Body of pancreas (tissue), 4 donors: Measurements from ENCODE around the gene EDDM13. TPM values are rescaled to one million over a fixed set of nuclear protein-coding genes. Genes with fewer than 3 reads are reported as not detected.

Source experiments
- ATAC-seq: fragments of 150-250 bp; one replicate; pipeline ENCODE4 v1.9.1; 2016
- DNase-seq, 4 donors: peaks; one replicate each; pipeline ENCODE4 v3.0.0-alpha.2; 2019
- H3K27ac ChIP-seq, 4 donors: fragments of 200-600 bp; sonication (generic); 1 replicate in 3 of 4; 2 replicates in 1 of 4; pipeline versions ENCODE4 v1.5.1 to v1.6.1; 2016 to 2019; ENCODE audit warnings: mild to moderate bottlenecking in 1 of 4, mixed read lengths in 1 of 4, moderate library complexity in 1 of 4
- H3K27me3 ChIP-seq, 2 donors: fragments of 200-600 bp; sonication (generic); one replicate each; pipeline ENCODE4 v1.6.0; 2016; ENCODE audit warnings: mild to moderate bottlenecking in 1 of 2
- H3K36me3 ChIP-seq, 2 donors: fragments of 200-600 bp; sonication (generic); replicated peaks in 1 of 2; 2 replicates each; pipeline ENCODE4 v1.5.1; 2016; ENCODE audit warnings: low read depth in 2 of 2; ENCODE audit not compliant: insufficient read depth in 1 of 2
- H3K4me1 ChIP-seq: fragments of 200-600 bp; sonication (generic); one replicate; pipeline ENCODE4 v1.6.0; 2016
- H3K4me3 ChIP-seq, 2 donors: fragments of 200-600 bp; sonication (generic); 1 replicate in 1 of 2; 2 replicates in 1 of 2; pipeline ENCODE4 v1.5.1; 2016 to 2019
- H3K9me3 ChIP-seq, 3 donors: fragments of 200-600 bp; sonication (generic); 1 replicate in 2 of 3; 2 replicates in 1 of 3; pipeline ENCODE4 v1.5.1; 2016
- POLR2A ChIP-seq, 3 donors: fragments of 450-650 bp; IDR thresholded peaks; one replicate each; pipeline ENCODE4 v1.6.1; 2016; ENCODE audit warnings: antibody characterized with exemption in 3 of 3, mild to moderate bottlenecking in 2 of 3
- WGBS, 2 donors: methylation state at CpG; one replicate each; pipeline ENCODE4 v1.1.5; 2017; 5-methylcytosine and 5-hydroxymethylcytosine counted together
- intact Hi-C: fragments of 100-400 bp; cut with DNase I; formaldehyde crosslinking; loops from one replicate; pipeline ENCODE4 v1.15.1; 2023
- small RNA-seq: library from RNA; depleted of rRNA; stranded (forward); fragments of <200 nt; gene quantifications from one replicate; pipeline ENCODE3, GENCODE V24; 2016
- total RNA-seq, 2 donors: library from RNA; depleted of rRNA; stranded (reverse); fragments of >200 nt; gene quantifications; one replicate each; pipeline ENCODE4 v1.1.0, GENCODE V29; 2016
- TF ChIP-seq, protein P1 (sequence below), 7 experiments: fragments of 450-650 bp in 4 of 7; fragments of 200-600 bp in 3 of 7; sonication (generic) in 3 of 7; IDR thresholded peaks; one replicate each; pipeline ENCODE4 v1.5.1; 2016 to 2019; ENCODE audit warnings: antibody characterized with exemption in 7 of 7

The EDDM13 gene
- total RNA-seq, 2 donors from 2014 or later = not detected

DNA sequence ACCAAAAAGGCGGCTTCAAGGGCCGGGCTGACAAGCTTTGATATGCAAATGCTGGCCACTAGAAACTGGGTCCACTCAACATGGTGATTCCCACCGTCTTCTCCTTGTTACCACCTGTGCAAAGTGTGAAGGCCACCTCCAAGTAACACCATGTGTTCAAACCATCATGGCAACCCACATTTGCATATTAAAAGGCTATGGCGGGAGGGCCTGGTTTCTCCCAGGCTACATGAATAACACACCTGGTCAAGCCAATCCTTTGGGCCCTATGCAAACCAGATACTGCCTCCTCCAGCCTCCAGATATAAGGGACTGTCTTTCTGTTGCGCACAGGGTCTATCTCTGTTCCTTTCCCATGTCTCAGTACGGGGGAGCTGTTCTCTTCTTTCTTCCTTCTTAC, 78.7 kb downstream of the EDDM13 start:
- Histone ChIP-seq H3K9me3 (no peaks in the 10 kb centered on the region), H3K27me3 (no peaks in the 10 kb centered on the region), H3K36me3 (no peaks in the 10 kb centered on the region), H3K4me3 (no peak overlapping the region), H3K4me1 (no peaks in the 10 kb centered on the region), H3K27ac (no peak overlapping the region)
- intact Hi-C loops = loop anchor here (10.0 kb wide), 1 partner anchor 286 kb away; no protein-coding TSS in a partner anchor
- DNase-seq (no peak), ATAC-seq (no peak)
- 72 to 73% methylated on average over 6 of the region's 6 CpGs for WGBS, 2 donors
- TF ChIP-seq, protein P1, sequence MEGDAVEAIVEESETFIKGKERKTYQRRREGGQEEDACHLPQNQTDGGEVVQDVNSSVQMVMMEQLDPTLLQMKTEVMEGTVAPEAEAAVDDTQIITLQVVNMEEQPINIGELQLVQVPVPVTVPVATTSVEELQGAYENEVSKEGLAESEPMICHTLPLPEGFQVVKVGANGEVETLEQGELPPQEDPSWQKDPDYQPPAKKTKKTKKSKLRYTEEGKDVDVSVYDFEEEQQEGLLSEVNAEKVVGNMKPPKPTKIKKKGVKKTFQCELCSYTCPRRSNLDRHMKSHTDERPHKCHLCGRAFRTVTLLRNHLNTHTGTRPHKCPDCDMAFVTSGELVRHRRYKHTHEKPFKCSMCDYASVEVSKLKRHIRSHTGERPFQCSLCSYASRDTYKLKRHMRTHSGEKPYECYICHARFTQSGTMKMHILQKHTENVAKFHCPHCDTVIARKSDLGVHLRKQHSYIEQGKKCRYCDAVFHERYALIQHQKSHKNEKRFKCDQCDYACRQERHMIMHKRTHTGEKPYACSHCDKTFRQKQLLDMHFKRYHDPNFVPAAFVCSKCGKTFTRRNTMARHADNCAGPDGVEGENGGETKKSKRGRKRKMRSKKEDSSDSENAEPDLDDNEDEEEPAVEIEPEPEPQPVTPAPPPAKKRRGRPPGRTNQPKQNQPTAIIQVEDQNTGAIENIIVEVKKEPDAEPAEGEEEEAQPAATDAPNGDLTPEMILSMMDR (IDR thresholded peaks at IDR 0.05) = no peak

DNA sequence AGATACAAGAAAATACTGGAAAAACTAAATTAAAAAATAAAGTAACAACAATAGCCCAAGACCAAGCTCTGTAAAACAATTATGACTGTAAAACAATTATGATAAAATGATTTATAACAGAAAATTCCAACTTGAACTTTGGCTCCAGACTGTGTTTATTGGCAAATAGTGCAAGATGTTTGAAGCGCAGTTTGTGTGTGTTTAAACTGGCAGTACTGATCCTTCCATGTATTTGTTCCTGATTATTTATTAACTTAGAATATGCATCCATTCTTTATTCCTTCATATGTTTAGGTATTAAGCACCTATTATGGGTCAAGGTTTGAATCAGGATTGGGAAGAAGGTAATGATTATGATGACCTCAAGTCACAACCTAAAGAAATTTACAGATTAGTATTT, 83.0 kb downstream of the EDDM13 start:
- 20 to 31% methylated on average over 1 of the region's 1 CpG for WGBS, 2 donors
- Histone ChIP-seq H3K27ac (no peak overlapping the region), H3K36me3 (no peaks in the 10 kb centered on the region), H3K27me3 (no peaks in the 10 kb centered on the region), H3K9me3 (no peaks in the 10 kb centered on the region), H3K4me3 (no peak overlapping the region), H3K4me1 (no peaks in the 10 kb centered on the region)
- no peak for DNase-seq
- no peak for TF ChIP-seq POLR2A (IDR thresholded peaks at IDR 0.05)
- TF ChIP-seq, protein P1 (IDR thresholded peaks at IDR 0.05) = no peak
- intact Hi-C loops = loop anchor here (10.0 kb wide), 1 partner anchor 291 kb away; no protein-coding TSS in a partner anchor
- ATAC-seq = no peak

DNA sequence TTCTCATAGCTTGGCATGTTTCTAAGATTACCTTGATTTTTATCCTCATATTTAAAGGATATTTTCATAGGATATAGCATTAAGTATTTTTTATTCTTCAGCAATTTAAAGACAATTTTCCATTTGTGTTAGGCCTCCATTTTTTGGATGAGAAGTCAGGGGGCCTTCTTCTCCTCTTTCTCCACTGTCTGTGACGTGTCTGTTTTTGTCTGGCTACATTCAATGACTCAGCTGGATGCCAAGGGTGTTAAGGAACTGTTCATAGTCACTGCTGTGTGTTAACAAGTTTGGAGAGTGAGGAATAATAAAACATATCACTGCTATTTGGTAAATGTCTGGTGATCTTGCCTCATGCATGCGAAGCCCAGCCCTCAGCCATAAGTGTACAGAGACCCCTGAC, 84.4 kb downstream of the EDDM13 start:
- no peaks in the 10 kb centered on the region for H3K36me3 ChIP-seq
- H3K27me3 ChIP-seq = no peaks in the 10 kb centered on the region
- intact Hi-C loops = loop anchor here (10.0 kb wide), 1 partner anchor 292 kb away; no protein-coding TSS in a partner anchor
- ATAC-seq = no peak
- DNase-seq = no peak
- H3K4me3 ChIP-seq = no peak overlapping the region
- no peaks in the 10 kb centered on the region for H3K4me1 ChIP-seq
- H3K27ac ChIP-seq = no peak overlapping the region
- WGBS, 2 donors = 56 to 91% methylated on average over 2 of the region's 2 CpGs
- TF ChIP-seq, protein P1 (IDR thresholded peaks at IDR 0.05) = no peak
- TF ChIP-seq POLR2A (IDR thresholded peaks at IDR 0.05) = no peak
- H3K9me3 ChIP-seq = peaks cover 0 to 11% (median 0%) of the 10 kb centered on the region in 3 donors

Small RNA genes within 50 kb of the gene (small RNA-seq; reads per million reads assigned to genes)
- gene RF00019 = not detected

Other genes starting within 250 kb of the EDDM13 start
- gene ZNF787, start 151.5 kb upstream of the EDDM13 start, total RNA-seq = 10 to 100 TPM; 12.7 to 21.1 TPM
- 10 to 100 TPM; 50.3 to 95.9 TPM for gene ZNF444, start 131.5 kb upstream of the EDDM13 start, total RNA-seq
- gene GALP, start 96.7 kb upstream of the EDDM13 start, total RNA-seq = not detected
- gene ZSCAN5B, start 75.0 kb upstream of the EDDM13 start, total RNA-seq = not detected
- not detected for gene ZSCAN5C, start 70.5 kb upstream of the EDDM13 start, total RNA-seq
- 1 to 10 TPM; 4.9 to 7.3 TPM for gene ZSCAN5A, start 42.1 kb downstream of the EDDM13 start, total RNA-seq
- 1 to 10 TPM; 2.0 to 2.3 TPM for gene ZNF582, start 120.8 kb downstream of the EDDM13 start, total RNA-seq
- gene ZNF583, start 131.6 kb downstream of the EDDM13 start, total RNA-seq = 1 to 10 TPM; 2.6 to 3.6 TPM
- gene ZNF667, start 204.6 kb downstream of the EDDM13 start, total RNA-seq = 1 to 10 TPM; 1.3 to 2.0 TPM
- gene ZNF471, start 235.1 kb downstream of the EDDM13 start, total RNA-seq = 1 to 10 TPM; 1.6 to 4.2 TPM